LNCAP (cell line): ENCODE results near the gene HOTAIR.

Experiments used
- CTCF ChIP-seq: fragments of 450-650 bp; IDR thresholded peaks from 2 replicates; pipeline ENCODE4 v1.5.1; 2017; ENCODE audit warnings: mild to moderate bottlenecking

The HOTAIR gene

GRCh38 chr12:53938326-53939140 lies 36.2 kb downstream of the HOTAIR start, which contains the start of gene HOXC13:
Gene HOXC13 (plus strand): TSS chr12:53938831. CDS start chr12:53938907, 76 bp downstream.
- no peak for TF ChIP-seq CTCF

- TF ChIP-seq CTCF: no peak
These were observed 37.0 kb downstream of the HOTAIR start for GRCh38 chr12:53937596-53938325.

GRCh38 chr12:53937099-53937498 lies 37.7 kb downstream of the HOTAIR start:
- no peak for TF ChIP-seq CTCF

GRCh38 chr12:53935383-53936341 lies 39.1 kb downstream of the HOTAIR start:
- no peak for TF ChIP-seq CTCF

GRCh38 chr12:53932915-53933314 lies 41.8 kb downstream of the HOTAIR start:
- TF ChIP-seq CTCF: no peak

GRCh38 chr12:53931844-53932581 lies 42.7 kb downstream of the HOTAIR start:
- no peak for TF ChIP-seq CTCF
